Endothelial cell of umbilical vein (primary cell): ENCODE measurements around the gene LRP2BP.
"Not testable (repeated sequence)": the region's sequence is repeated elsewhere in the genome, so short reads cannot be mapped to it uniquely, and the experiment has no call there.

Experiments used
- CTCF ChIP-seq, 2 donors: IDR thresholded peaks; 1 replicate in 1 of 2; 2 replicates in 1 of 2; pipeline ENCODE4 v1.5.1; 2011; ENCODE audit warnings: low read length in 2 of 2, mild to moderate bottlenecking in 2 of 2, moderate library complexity in 2 of 2, control low read depth in 1 of 2, inconsistent platforms in 1 of 2, low read depth in 1 of 2; ENCODE audit not compliant: insufficient read depth in 1 of 2; ENCODE audit errors: extremely low read depth in 1 of 2
- EZH2 ChIP-seq: IDR thresholded peaks from 2 replicates; pipeline ENCODE4 v1.6.1; 2012; ENCODE audit warnings: borderline replicate concordance, low read depth, mild to moderate bottlenecking, moderate library complexity, low read length, inconsistent platforms; ENCODE audit not compliant: severe bottlenecking
- JUN ChIP-seq: IDR thresholded peaks from 2 replicates; pipeline ENCODE4 v1.6.1; 2011; ENCODE audit warnings: borderline replicate concordance, low read depth; ENCODE audit not compliant: insufficient read length, insufficient read depth
- MAX ChIP-seq: IDR thresholded peaks from 2 replicates; pipeline ENCODE4 v1.6.1; 2011; ENCODE audit not compliant: insufficient read depth, insufficient read length
- MYC ChIP-seq: IDR thresholded peaks from one replicate; pipeline ENCODE4 v1.6.1; 2011; ENCODE audit warnings: mild to moderate bottlenecking, low read depth, low read length
- POLR2A ChIP-seq: IDR thresholded peaks from 2 replicates; pipeline ENCODE4 v1.6.1; 2012; ENCODE audit warnings: low read depth, mild to moderate bottlenecking, control low read depth, low read length
- POLR2AphosphoS5 ChIP-seq: IDR thresholded peaks from 2 replicates; pipeline ENCODE4 v1.6.1; 2012; ENCODE audit warnings: low read depth, mild to moderate bottlenecking, control low read depth, low read length, moderate library complexity; ENCODE audit not compliant: insufficient read depth

- not testable (repeated sequence) for TF ChIP-seq CTCF (IDR thresholded peaks at IDR 0.05; ENCODE audit: extremely low read depth in 1 of 2, insufficient read depth in 1 of 2, low read depth in 1 of 2, low read length in 2 of 2); POLR2A; EZH2; MYC; MAX; POLR2AphosphoS5; JUN
Measured at GRCh38 chr4:185317462-185317861, 78.3 kb downstream of the LRP2BP start.
